Astrocyte (in vitro differentiated cells and primary cell): Measurements from ENCODE around the gene BEST3. TPM values are rescaled to one million over a fixed set of nuclear protein-coding genes. Genes with fewer than 3 reads are reported as not detected.

Experiments used
- DNase-seq: peaks from one replicate; pipeline ENCODE4 v3.0.0-alpha.2; 2010; ENCODE audit warnings: low read depth
- FAIRE-seq: peaks from 2 replicates; lab custom pipeline; 2011; peaks lifted over from hg19 to GRCh38; lab: Jason Lieb, UNC
- H2AFZ ChIP-seq: 2 replicates; pipeline ENCODE4 v1.6.0; 2012; ENCODE audit warnings: low read depth, low read length, inconsistent platforms
- H3K27ac ChIP-seq: 2 replicates; pipeline ENCODE4 v1.5.1; 2011; ENCODE audit warnings: low read depth, low read length, inconsistent platforms
- H3K27me3 ChIP-seq: 2 replicates; pipeline ENCODE4 v1.6.0; 2011; ENCODE audit warnings: low read length, inconsistent platforms; ENCODE audit not compliant: insufficient read depth
- H3K36me3 ChIP-seq: 2 replicates; pipeline ENCODE4 v1.5.1; 2011; ENCODE audit warnings: low read length, inconsistent platforms; ENCODE audit not compliant: insufficient read depth
- H3K4me1 ChIP-seq: 2 replicates; pipeline ENCODE4 v1.5.1; 2011; ENCODE audit warnings: low read length, inconsistent platforms; ENCODE audit not compliant: insufficient read depth
- H3K4me2 ChIP-seq: 2 replicates; pipeline ENCODE4 v1.6.0; 2012; ENCODE audit warnings: low read length, inconsistent platforms
- H3K4me3 ChIP-seq: 2 replicates; pipeline ENCODE4 v1.5.1; 2011; ENCODE audit warnings: low read depth, mild to moderate bottlenecking, low read length, inconsistent platforms; ENCODE audit not compliant: insufficient read depth
- H3K79me2 ChIP-seq: 2 replicates; pipeline ENCODE4 v1.6.0; 2012; ENCODE audit warnings: mild to moderate bottlenecking, low read length, inconsistent platforms; ENCODE audit not compliant: insufficient read depth
- H3K9ac ChIP-seq: 2 replicates; pipeline ENCODE4 v1.6.0; 2012; ENCODE audit warnings: mild to moderate bottlenecking, low read length, inconsistent platforms
- H3K9me3 ChIP-seq: 2 replicates; pipeline ENCODE4 v1.5.1; 2012; ENCODE audit warnings: low read depth, mild to moderate bottlenecking, low read length, inconsistent platforms; ENCODE audit not compliant: insufficient read depth
- H4K20me1 ChIP-seq: 2 replicates; pipeline ENCODE4 v1.6.0; 2012; ENCODE audit warnings: low read length, inconsistent platforms; ENCODE audit not compliant: insufficient read depth
- H3K27ac Mint-ChIP-seq: one replicate; pipeline ENCODE4 v1.8.0; 2021; ENCODE audit warnings: mild to moderate bottlenecking, mixed read lengths; ENCODE audit not compliant: unreplicated experiment
- H3K27me3 Mint-ChIP-seq: one replicate; pipeline ENCODE4 v1.8.0; 2021; ENCODE audit warnings: low read depth, mixed read lengths; ENCODE audit not compliant: unreplicated experiment
- H3K36me3 Mint-ChIP-seq: one replicate; pipeline ENCODE4 v1.8.0; 2021; ENCODE audit warnings: low read depth, mixed read lengths; ENCODE audit not compliant: unreplicated experiment
- H3K4me1 Mint-ChIP-seq: one replicate; pipeline ENCODE4 v1.8.0; 2021; ENCODE audit warnings: low read depth, mixed read lengths; ENCODE audit not compliant: unreplicated experiment
- H3K4me3 Mint-ChIP-seq: one replicate; pipeline ENCODE4 v1.8.0; 2021; ENCODE audit warnings: mild to moderate bottlenecking, moderate library complexity, mixed read lengths; ENCODE audit not compliant: unreplicated experiment
- H3K9me3 Mint-ChIP-seq: one replicate; pipeline ENCODE4 v1.8.0; 2021; ENCODE audit warnings: mild to moderate bottlenecking, mixed read lengths; ENCODE audit not compliant: unreplicated experiment
- CTCF ChIP-seq: IDR thresholded peaks from 2 replicates; pipeline ENCODE4 v1.5.1; 2011; ENCODE audit warnings: low read depth, mild to moderate bottlenecking, inconsistent platforms, low read length, moderate library complexity; ENCODE audit not compliant: insufficient read depth
- EZH2 ChIP-seq: IDR thresholded peaks from 2 replicates; pipeline ENCODE4 v1.6.1; 2012; ENCODE audit warnings: mild to moderate bottlenecking, low read length, inconsistent platforms; ENCODE audit not compliant: insufficient read depth
- total RNA-seq: library from RNA; stranded (reverse); gene quantifications from 2 replicates; pipeline ENCODE4 v1.2.1, GENCODE V29; 2021

BEST3 gene
- total RNA-seq, 1 donor from 2014 or later = 1.2 TPM

DNA sequence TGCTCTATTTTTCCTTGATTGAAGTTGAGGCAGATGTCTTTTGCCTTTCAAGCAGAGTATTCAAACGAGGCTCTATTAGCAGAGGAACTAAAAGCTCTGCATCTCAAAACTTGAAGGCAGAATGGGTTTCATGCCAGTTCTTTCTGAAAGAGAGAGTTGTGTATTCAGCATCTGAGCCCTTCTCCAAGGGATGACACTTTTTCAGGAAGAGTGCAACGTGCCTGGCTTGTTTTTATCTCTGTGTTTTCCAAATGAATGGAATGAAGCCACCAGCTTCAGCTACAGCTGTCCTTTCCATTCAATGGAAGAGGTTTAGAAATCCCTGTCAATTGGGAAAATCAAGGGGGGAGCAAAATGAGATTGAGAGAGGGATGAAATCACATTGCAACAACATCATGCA, 14.6 kb downstream of the BEST3 start:
- no peak for FAIRE-seq
- H3K4me3 Mint-ChIP-seq = no peak overlapping the region
- H3K36me3 ChIP-seq = no peaks in the 10 kb centered on the region
- H3K4me3 ChIP-seq = no peak overlapping the region
- no peaks in the 10 kb centered on the region for H3K9me3 Mint-ChIP-seq
- no peaks in the 10 kb centered on the region for H3K27me3 Mint-ChIP-seq
- no peaks in the 10 kb centered on the region for H3K27me3 ChIP-seq
- H3K9me3 ChIP-seq = no peaks in the 10 kb centered on the region
- no peak overlapping the region for H3K27ac ChIP-seq
- H4K20me1 ChIP-seq = no peaks in the 10 kb centered on the region
- no peak overlapping the region for H3K4me2 ChIP-seq
- DNase-seq = no peak
- TF ChIP-seq EZH2 (no peak), CTCF (no peak)
- no peaks in the 10 kb centered on the region for H3K36me3 Mint-ChIP-seq
- H3K27ac Mint-ChIP-seq = no peak overlapping the region
- no peaks in the 10 kb centered on the region for H3K79me2 ChIP-seq
- H3K4me1 Mint-ChIP-seq = peaks cover 31% of the 10 kb centered on the region
- H3K9ac ChIP-seq = no peak overlapping the region
- H2AFZ ChIP-seq = no peak overlapping the region
- H3K4me1 ChIP-seq = peaks cover 29% of the 10 kb centered on the region

DNA sequence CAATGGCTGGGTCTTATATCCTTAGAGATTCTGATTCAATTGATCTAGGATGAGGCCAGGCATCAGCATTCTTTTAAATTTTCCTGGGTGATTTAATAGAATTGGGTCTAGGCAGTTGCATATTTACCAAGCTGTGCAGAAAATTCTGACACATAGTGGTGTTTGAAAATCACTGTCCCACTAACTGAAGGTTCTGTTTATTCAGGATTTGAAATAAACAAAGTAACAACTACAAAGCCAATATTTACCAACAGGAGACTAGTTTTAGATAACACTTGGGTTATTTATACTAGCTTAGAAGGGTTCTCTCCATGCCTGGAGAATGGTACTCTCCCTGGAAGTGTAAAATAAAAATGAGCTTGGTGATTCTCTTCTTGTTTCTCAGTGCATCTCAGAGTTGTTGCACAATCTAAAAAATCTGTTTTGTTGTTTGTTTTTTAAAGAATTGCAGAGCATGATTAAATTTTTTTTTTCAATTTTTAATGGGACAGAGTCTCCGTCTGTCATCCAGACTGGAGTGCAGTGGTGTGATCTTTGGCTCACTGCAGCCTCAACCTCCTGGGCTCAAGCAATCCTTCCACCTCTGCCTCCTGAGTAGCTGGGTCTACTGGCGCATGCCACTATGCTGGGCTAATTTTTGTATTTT, 16.9 kb downstream of the BEST3 start:
- H3K79me2 ChIP-seq = no peaks in the 10 kb centered on the region
- DNase-seq (no peak), FAIRE-seq (no peak)
- no peak overlapping the region for H3K27ac ChIP-seq
- Mint-ChIP-seq H3K27me3 (no peaks in the 10 kb centered on the region), H3K4me3 (no peak overlapping the region), H3K9me3 (no peaks in the 10 kb centered on the region), H3K27ac (no peak overlapping the region), H3K4me1 (peaks cover 14% of the 10 kb centered on the region), H3K36me3 (no peaks in the 10 kb centered on the region)
- peaks cover 7% of the 10 kb centered on the region for H3K4me1 ChIP-seq
- H3K4me3 ChIP-seq = no peak overlapping the region
- H2AFZ ChIP-seq = no peak overlapping the region
- no peak for TF ChIP-seq CTCF
- no peak for TF ChIP-seq EZH2
- no peaks in the 10 kb centered on the region for H3K27me3 ChIP-seq
- H3K4me2 ChIP-seq = no peak overlapping the region
- H3K36me3 ChIP-seq = no peaks in the 10 kb centered on the region
- H3K9me3 ChIP-seq = no peaks in the 10 kb centered on the region
- no peak overlapping the region for H3K9ac ChIP-seq
- no peaks in the 10 kb centered on the region for H4K20me1 ChIP-seq

- no peak overlapping the region for H3K9ac ChIP-seq
- H3K27me3 ChIP-seq = no peaks in the 10 kb centered on the region
- no peak overlapping the region for H3K4me2 ChIP-seq
- TF ChIP-seq EZH2 (no peak), CTCF (no peak)
- no peak overlapping the region for H3K4me3 ChIP-seq
- H3K4me3 Mint-ChIP-seq = no peak overlapping the region
- FAIRE-seq (no peak), DNase-seq (no peak)
- H3K36me3 Mint-ChIP-seq = no peaks in the 10 kb centered on the region
- no peaks in the 10 kb centered on the region for H3K27me3 Mint-ChIP-seq
- no peak overlapping the region for H3K27ac Mint-ChIP-seq
- no peak overlapping the region for H2AFZ ChIP-seq
- no peaks in the 10 kb centered on the region for H3K36me3 ChIP-seq
- H3K4me1 ChIP-seq = no peaks in the 10 kb centered on the region
- no peaks in the 10 kb centered on the region for H4K20me1 ChIP-seq
- H3K27ac ChIP-seq = no peak overlapping the region
- no peaks in the 10 kb centered on the region for H3K79me2 ChIP-seq
- no peaks in the 10 kb centered on the region for H3K9me3 Mint-ChIP-seq
- H3K4me1 Mint-ChIP-seq = peaks cover 5% of the 10 kb centered on the region
- no peaks in the 10 kb centered on the region for H3K9me3 ChIP-seq
Observed at GRCh38 chr12:69679119-69679518, 20.0 kb downstream of the BEST3 start.
